ENCODE results near the gene LPAR1. TPM values are rescaled to one million over a fixed set of nuclear protein-coding genes. Genes with fewer than 3 reads are reported as not detected.

The LPAR1 gene
- total RNA-seq, 1 experiment from 2014 or later: 4.9 TPM

GRCh38 chr9:111040494-111040893 is 2.2 kb upstream of the LPAR1 start:
- TF ChIP-seq ZNF425 (CRISPR knock-in tag; conservative IDR thresholded peaks at IDR 0.05) (no peak), GABPB1 (CRISPR knock-in tag; IDR thresholded peaks at IDR 0.05) (no peak), ATF6 (CRISPR knock-in tag; IDR thresholded peaks at IDR 0.05) (no peak), ZNF263 (CRISPR knock-in tag; IDR thresholded peaks at IDR 0.05; ENCODE audit: low read depth) (no peak), FOXK1 (CRISPR knock-in tag; IDR thresholded peaks at IDR 0.05) (no peak), ZNF121 (CRISPR knock-in tag; IDR thresholded peaks at IDR 0.05) (no peak), SMAD3 (CRISPR knock-in tag; IDR thresholded peaks at IDR 0.05; ENCODE audit: borderline replicate concordance) (no peak), MAX (CRISPR knock-in tag; IDR thresholded peaks at IDR 0.05) (no peak), ATF2 (CRISPR knock-in tag; IDR thresholded peaks at IDR 0.05; ENCODE audit: borderline replicate concordance, low read depth) (no peak), ATF1 (CRISPR knock-in tag; IDR thresholded peaks at IDR 0.05) (no peak)
- Mint-ChIP-seq H3K36me3 (0 out of 2 replicates have a peak, but pooled peaks cover 3% of the 10 kb centered on the region), H3K4me1 (peaks cover 36% of the 10 kb centered on the region), H3K9me3 (no peaks in the 10 kb centered on the region), H3K27ac (no peak overlapping the region), H3K4me3 (no peak overlapping the region), H3K27me3 (ENCODE audit: low read depth) (peaks cover 24% of the 10 kb centered on the region)
- ChIA-PET CTCF (interaction anchor here (0.9 kb wide), 1 partner anchor 163 kb away, joined by 3 read pairs; no protein-coding TSS in a partner anchor), POLR2A (no interaction called here)
- no peak for ATAC-seq
- DNase-seq (ENCODE audit: low spot score): no peak

- Mint-ChIP-seq H3K27ac (no peak overlapping the region), H3K27me3 (ENCODE audit: low read depth) (peaks cover 29% of the 10 kb centered on the region), H3K4me1 (peaks cover 46% of the 10 kb centered on the region), H3K9me3 (no peaks in the 10 kb centered on the region), H3K36me3 (no peaks in the 10 kb centered on the region), H3K4me3 (peak overlapping the region; percentile 90)
- TF ChIP-seq PRRX2 (CRISPR knock-in tag; IDR thresholded peaks at IDR 0.05) (no peak), MXD4 (CRISPR knock-in tag; IDR thresholded peaks at IDR 0.05; ENCODE audit: borderline replicate concordance) (no peak), E2F5 (CRISPR knock-in tag; IDR thresholded peaks at IDR 0.05) (no peak), CDX4 (CRISPR knock-in tag; IDR thresholded peaks at IDR 0.05; ENCODE audit: borderline replicate concordance) (no peak), SP1 (CRISPR knock-in tag; conservative IDR thresholded peaks at IDR 0.05) (0 out of 2 replicates have a peak, but pooled peaks have one; percentile 8)
- ATAC-seq (peak; percentile 4; the same call in 1 of the 2 replicates), DNase-seq (ENCODE audit: low spot score) (peak; percentile 29)
- ChIA-PET CTCF (interaction anchor here (0.7 to 0.8 kb wide), 2 partner anchors 261 to 680 kb away, joined by 3 to 6 read pairs; no protein-coding TSS in a partner anchor), POLR2A (interaction anchor here (0.6 kb wide), 1 partner anchor 527 kb away, joined by 3 read pairs; no protein-coding TSS in a partner anchor)
Observed at GRCh38 chr9:111039231-111039906, 1.1 kb upstream of the LPAR1 start.
